ENCODE data around the gene FMNL1.

FMNL1 gene

GRCh38 chr17:45261577-45262515, 40.2 kb downstream of the FMNL1 start, which contains the start of gene SPATA32:
TSS of gene SPATA32 (minus strand) at chr17:45262094. CDS start at chr17:45262016, 78 bp downstream.
- DNase-seq: peak; percentile 42

DNA sequence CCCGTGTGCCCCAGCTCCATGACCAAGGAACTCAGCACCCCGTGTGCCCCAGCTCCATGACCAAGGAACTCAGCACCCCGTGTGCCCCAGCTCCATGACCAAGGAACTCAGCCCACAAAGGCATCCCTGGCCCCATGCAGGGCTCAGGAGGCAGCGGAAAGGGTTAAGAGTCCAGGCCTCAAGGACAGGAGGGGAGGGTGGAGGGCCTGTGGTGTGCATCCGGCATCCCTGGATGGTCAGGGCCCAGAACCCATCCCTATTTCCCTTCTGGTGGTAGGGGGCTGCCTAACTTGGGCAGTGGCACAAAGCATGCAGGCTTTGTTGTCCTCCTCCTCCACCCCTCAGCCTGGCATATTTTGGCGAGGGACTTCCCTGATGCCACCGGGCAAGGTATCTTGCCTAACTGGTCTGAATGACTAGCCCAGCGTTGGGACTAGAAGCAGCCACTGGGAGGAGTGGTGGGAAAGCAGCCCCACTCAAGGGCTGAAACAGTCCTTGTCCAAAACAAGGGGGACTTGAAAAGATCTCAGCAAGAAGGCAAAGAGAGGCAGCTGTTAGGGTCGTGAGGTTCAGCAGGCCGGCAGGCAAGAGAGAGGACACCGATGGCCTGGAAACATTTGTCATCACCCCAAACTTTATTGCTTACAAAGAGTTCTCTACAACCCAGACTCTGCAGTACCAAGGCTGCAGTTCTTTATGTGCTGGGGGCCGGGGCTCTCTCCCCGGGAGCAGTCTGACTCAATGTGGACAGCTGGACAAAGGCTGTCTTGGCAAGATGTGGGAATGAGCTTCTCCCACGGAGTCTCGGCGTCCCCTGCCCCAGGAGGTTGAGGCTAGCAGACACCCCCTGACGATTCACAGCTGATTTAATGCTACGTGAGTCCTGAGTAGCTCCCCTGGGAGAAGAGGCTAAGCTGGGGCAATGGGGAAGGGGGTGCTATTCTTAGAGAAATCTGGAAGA, 41.1 kb downstream of the FMNL1 start:
- DNase-seq: no peak

DNA sequence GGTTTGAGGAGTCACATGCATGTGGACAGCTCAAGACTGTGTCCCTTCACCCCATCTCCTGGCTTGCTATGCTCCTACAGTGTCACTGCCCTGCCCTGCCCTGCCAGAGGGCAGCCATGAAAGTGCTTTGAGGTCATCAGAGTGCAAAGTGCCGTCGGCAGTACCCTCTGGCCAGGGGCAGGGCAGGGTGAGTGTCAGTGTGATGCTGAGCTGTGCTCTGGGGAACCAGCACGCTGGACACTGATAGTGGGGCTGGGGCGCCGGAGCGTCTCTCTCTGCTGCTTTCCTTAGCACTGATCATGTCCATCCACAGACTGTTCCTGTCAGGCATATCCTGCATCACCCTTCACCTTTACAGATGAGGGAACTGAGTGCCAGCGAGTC, 41.8 kb downstream of the FMNL1 start:
- no peak for DNase-seq

DNA sequence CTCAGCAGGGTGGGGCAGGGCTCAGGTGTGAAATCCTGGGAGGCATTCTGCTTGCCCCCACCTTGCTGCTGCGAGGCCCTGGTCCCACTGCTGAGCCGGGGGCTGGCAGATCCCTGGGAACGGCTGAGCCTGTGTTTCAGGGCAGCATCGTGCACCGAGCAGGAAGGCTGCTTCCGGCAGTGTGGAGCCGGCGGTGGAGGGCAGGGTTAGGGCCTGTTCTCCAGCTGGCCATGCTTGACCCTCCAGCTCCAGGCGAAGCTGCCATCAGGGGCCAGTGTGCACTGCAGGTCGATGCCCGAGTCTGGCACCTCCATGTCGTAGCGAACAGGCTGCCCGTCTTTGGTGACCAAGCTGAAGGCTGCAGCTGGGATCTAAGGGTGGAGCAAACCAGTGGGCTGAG, 42.7 kb downstream of the FMNL1 start:
- no peak for DNase-seq

GRCh38 chr17:45264988-45265387, 43.3 kb downstream of the FMNL1 start:
- no peak for DNase-seq

DNA sequence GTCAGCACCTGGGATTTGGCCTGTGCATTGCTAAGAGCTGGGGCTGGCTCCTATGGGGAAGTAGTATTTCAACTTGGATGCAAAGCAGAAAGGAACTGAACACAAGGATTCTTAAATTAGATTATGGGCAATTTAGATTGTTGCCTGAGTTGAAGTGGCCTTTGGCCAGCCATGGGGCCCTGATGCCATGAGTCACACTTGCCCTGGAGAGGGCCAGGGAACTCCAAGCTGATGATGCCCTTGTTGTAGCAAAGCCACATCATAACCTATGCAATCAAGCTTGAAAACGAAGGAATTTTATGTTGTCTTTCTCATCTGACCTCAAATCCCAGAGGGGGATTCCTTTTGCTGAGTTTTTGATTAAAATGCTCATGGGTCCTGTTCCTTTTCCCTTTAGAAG, 44.1 kb downstream of the FMNL1 start:
- no peak for DNase-seq

- DNase-seq: no peak
Measured at GRCh38 chr17:45266372-45266926, 44.8 kb downstream of the FMNL1 start.

- DNase-seq: no peak
Measured at GRCh38 chr17:45267436-45268055, 45.9 kb downstream of the FMNL1 start.

- no peak for DNase-seq
Measured at GRCh38 chr17:45269912-45270311, 48.2 kb downstream of the FMNL1 start.

- no peak for DNase-seq
Measured at GRCh38 chr17:45270828-45271418, 49.2 kb downstream of the FMNL1 start.

GRCh38 chr17:45271603-45272002, 49.9 kb downstream of the FMNL1 start:
- DNase-seq: no peak

GRCh38 chr17:45273551-45273957, 51.9 kb downstream of the FMNL1 start:
- DNase-seq: no peak

- DNase-seq: no peak
Measured at GRCh38 chr17:45274033-45274432, 52.3 kb downstream of the FMNL1 start.

DNA sequence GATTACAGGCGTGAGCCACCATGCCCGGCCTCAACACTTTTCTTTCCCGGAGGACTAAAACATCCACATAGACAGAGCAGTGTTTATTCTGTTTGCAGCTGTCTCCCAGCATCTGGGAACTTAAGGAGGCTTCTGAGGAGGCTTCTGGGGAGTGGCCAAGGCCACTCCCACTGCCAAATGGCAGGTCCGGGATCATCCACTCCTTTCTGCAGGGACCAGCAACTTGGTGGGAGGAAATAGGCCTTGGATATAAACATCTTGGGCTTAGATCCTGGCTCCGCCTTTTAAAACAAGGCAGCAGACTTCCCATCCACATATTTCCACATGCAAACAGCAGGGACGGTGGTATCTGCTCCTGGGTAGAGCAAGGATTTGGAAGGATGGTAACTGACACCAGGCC, 54.3 kb downstream of the FMNL1 start:
- DNase-seq: no peak

DNA sequence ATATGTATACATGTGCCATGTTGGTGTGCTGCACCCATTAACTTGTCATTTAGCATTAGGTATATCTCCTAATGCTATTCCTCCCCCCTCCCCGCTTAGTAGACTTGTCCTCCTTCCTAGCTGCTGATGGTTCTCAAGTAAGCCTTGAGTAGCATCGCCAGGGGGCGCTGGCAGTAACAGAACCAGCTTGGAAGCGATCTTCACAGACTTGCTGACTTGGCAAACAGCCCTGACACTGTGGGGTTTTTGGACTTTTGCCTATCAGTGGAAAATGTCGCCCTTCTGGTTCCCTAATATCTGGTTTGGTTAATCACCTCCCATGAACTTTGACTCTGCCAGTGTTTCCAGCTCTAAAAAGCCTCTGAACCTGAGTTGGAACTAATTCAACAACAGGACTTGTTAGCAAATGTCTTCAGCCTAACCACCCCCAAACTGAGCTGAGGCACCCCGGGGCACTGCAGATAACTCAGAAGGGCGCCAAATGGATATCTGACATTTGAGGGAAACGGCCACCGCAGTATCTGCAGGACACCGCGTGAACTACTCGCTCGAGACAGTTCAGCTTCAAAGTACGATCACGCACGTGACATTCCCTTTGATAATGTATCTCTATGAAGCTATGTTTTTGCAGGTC, 55.6 kb downstream of the FMNL1 start:
- peak; percentile 81 for DNase-seq

DNA sequence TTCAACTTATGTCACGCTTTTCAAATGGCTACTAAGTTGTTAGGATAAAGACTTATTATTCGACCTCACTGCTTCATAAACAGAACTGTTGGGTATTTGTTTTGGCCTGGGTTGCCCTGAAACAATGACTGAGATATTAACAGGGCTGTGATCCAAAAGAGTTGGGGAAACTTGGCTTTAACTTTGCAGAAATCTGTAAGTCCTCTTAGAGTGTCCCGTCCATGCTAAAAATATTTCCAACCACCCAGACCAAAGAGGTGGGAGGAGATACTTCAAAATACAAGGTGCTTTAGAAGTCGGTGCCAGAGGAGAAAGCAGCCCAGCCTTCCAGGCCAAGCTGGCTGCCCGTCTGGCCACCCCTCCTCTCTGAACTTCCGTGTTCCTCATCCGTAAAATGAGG, 56.3 kb downstream of the FMNL1 start:
- no peak for DNase-seq

DNA sequence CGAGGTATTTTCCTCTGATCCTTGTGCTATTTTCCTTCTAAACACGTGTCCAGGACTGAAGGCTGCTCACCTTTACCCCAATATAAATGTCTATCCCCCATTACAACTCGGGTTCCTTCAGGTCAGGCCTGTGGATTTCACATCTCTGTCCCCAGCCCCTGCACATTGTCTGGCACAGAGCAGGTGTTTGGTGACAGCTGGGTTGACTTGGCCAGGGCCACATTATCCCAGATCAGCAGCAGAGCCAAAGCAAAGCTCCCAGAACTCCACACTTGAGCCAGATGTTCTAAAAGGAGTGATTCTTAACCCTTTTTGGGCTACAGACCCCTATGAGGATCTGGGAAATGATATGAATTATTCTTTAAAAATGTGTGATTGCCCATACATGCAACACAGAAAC, 58.2 kb downstream of the FMNL1 start:
- DNase-seq: no peak

DNA sequence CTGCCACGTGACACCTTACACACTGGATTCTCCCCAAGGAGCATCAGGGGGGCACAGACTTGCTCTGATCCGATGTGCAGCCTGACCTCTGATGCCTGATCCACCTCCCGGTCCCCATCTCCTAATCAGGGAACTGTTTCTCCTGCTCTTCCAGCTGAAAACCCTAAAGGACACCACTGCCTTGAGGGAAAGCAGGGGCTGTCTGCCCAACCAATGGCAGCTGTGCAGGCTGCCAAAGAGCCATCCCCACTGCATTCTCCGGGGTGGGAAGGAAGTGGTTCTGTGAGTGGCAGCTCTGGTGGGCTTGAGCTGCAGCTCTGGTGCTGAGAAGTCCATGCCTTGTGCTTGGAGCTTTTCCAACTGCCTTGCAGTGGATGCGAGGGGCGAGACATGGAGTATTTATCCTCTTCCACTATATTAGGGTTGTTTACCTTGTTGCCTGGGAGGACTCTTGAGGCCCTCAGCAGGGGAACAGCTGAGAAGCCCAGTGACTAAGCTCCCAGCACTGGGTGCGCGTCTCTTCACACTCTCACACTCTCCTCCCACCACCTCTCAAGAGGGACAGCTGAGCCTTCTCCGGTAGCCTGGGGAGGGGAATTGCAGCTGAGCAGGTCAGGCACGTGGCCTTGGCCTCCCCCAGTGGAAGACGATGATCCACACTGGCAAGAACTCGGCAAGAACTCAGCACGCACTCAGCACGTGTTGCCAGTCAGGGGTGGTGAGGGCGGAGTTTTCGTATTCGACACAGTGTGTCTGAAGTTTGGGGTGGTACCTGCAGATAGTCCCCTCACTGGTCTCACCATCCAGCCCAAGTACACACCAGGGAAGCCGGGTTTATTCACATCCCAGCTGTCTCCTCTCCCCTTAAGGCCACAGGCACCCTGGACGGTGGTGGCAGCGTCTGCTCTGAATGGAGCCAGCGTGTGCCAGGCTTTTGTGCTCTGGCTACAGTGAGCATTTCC, 61.3 kb downstream of the FMNL1 start:
- no peak for DNase-seq

DNA sequence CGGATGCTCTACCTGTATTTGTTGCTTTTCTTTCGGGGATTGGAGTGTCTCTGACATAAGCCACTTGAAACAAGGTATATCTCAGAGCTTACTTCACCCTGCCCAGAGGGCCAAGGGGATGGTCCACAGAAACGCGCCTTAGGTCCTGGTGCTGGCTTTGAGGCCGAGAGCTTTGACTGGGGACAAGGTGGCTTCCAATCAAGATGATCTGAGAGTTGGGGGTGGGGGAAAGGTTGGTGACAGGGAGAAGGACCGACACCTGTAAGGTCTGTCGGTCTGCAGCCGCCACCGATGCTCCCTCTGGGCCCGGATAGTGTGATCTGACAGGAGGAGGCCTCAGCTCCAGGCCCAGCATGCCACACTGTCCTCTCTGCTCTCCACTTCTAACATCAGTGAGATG, 62.0 kb downstream of the FMNL1 start:
- no peak for DNase-seq
